Neural progenitor cell (in vitro differentiated cells): ENCODE data around the gene RETREG3.
"Not testable (repeated sequence)": the region's sequence is repeated elsewhere in the genome, so short reads cannot be mapped to it uniquely, and the experiment has no call there.

Source experiments
- EZH2 ChIP-seq: fragments of 200-600 bp; sonication (generic); IDR thresholded peaks from 2 replicates; pipeline ENCODE4 v1.6.1; 2017; ENCODE audit warnings: antibody characterized with exemption, mild to moderate bottlenecking, moderate library complexity
- EZH2phosphoT487 ChIP-seq: fragments of 200-600 bp; sonication (generic); IDR thresholded peaks from 2 replicates; pipeline ENCODE4 v1.6.1; 2017; ENCODE audit warnings: antibody characterized with exemption
- TF ChIP-seq, protein P1 (sequence below): fragments of 200-600 bp; sonication (generic); IDR thresholded peaks from 2 replicates; pipeline ENCODE4 v1.5.1; 2017; ENCODE audit warnings: antibody characterized with exemption, mild to moderate bottlenecking

DNA sequence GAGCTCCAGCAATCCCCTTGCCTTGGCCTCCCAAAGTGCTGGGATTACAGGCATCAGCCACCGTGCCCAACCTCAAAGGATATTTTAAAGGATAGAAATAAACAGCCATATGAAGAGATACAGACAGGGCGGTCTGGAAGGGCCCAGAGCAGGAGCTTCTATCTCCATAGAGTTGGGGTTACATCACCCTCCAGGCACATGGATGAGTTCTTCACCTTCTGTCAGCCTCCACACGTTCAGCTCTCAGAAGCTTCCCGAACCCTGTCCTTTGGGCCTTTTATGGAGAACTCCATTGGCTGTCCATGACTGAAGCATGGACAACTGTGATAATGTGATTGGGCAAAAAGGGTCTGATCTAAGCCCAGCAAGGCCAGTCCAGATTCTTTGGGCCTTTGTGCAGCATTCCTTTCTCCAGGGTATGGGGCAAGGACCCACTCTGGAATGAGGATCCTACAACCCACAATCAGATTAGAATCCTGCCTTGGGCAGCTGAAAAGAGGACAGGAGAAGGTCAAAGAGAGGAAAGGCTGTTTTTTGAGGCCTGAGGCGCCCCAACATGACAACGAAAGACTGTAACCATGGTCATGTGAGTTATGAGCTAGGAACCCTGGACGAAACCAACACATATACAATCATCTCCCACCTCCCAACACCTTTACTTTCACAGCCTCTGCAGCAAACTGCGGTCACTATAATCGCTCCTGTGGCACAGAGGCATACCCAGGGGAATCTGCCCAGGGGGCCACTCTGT is 63.2 kb downstream of the RETREG3 start:
- not testable (repeated sequence) for TF ChIP-seq EZH2, EZH2phosphoT487
- TF ChIP-seq, protein P1, sequence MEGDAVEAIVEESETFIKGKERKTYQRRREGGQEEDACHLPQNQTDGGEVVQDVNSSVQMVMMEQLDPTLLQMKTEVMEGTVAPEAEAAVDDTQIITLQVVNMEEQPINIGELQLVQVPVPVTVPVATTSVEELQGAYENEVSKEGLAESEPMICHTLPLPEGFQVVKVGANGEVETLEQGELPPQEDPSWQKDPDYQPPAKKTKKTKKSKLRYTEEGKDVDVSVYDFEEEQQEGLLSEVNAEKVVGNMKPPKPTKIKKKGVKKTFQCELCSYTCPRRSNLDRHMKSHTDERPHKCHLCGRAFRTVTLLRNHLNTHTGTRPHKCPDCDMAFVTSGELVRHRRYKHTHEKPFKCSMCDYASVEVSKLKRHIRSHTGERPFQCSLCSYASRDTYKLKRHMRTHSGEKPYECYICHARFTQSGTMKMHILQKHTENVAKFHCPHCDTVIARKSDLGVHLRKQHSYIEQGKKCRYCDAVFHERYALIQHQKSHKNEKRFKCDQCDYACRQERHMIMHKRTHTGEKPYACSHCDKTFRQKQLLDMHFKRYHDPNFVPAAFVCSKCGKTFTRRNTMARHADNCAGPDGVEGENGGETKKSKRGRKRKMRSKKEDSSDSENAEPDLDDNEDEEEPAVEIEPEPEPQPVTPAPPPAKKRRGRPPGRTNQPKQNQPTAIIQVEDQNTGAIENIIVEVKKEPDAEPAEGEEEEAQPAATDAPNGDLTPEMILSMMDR: not testable (repeated sequence)
